Uterus (tissue), 4 donors: ENCODE data around the gene IL1RAP. TPM values are rescaled to one million over a fixed set of nuclear protein-coding genes. Genes with fewer than 3 reads are reported as not detected.

Source experiments
- DNase-seq, 2 donors: peaks; one replicate each; pipeline ENCODE4 v3.0.0-alpha.2; 2019 to 2020
- H3K27ac ChIP-seq, 2 donors: fragments of 200-600 bp; sonication (generic); 1 replicate in 1 of 2; 2 replicates in 1 of 2; pipeline ENCODE4 v1.5.1; 2016 to 2018
- H3K27me3 ChIP-seq, 2 donors: fragments of 200-600 bp; sonication (generic); one replicate each; pipeline ENCODE4 v1.5.1; 2018 to 2019; ENCODE audit warnings: control low read depth in 1 of 2
- H3K36me3 ChIP-seq, 2 donors: fragments of 200-600 bp; sonication (generic); one replicate each; pipeline ENCODE4 v1.5.1; 2019; ENCODE audit warnings: control low read depth in 1 of 2
- H3K4me1 ChIP-seq, 2 donors: fragments of 200-600 bp; sonication (generic); one replicate each; pipeline ENCODE4 v1.5.1; 2018 to 2019; ENCODE audit warnings: control low read depth in 1 of 2
- H3K4me3 ChIP-seq, 2 donors: fragments of 200-600 bp; sonication (generic); 1 replicate in 1 of 2; 2 replicates in 1 of 2; pipeline ENCODE4 v1.5.1; 2018 to 2019; ENCODE audit warnings: mild to moderate bottlenecking in 1 of 2
- H3K9me3 ChIP-seq, 2 donors: fragments of 200-600 bp; sonication (generic); one replicate each; pipeline ENCODE4 v1.5.1; 2019; ENCODE audit warnings: control low read depth in 1 of 2
- CTCF ChIP-seq, 4 experiments: fragments of 200-600 bp in 2 of 4; fragments of 450-650 bp in 2 of 4; sonication (generic) in 2 of 4; IDR thresholded peaks; one replicate each; pipeline ENCODE4 v1.5.1; 2016 to 2019; ENCODE audit warnings: antibody characterized with exemption in 4 of 4, mild to moderate bottlenecking in 2 of 4, moderate library complexity in 1 of 4
- POLR2A ChIP-seq, 2 donors: fragments of 450-650 bp; IDR thresholded peaks; one replicate each; pipeline ENCODE4 v1.6.1; 2016; ENCODE audit warnings: antibody characterized with exemption in 2 of 2, mild to moderate bottlenecking in 1 of 2, moderate library complexity in 1 of 2
- intact Hi-C: fragments of 100-400 bp; cut with DNase I; formaldehyde crosslinking; loops from one replicate; pipeline ENCODE4 v1.15.1; 2023; ENCODE audit warnings: low total_unique reads
- total RNA-seq, 4 donors: library from RNA; depleted of rRNA in 3 of 4; stranded (reverse); fragments of >200 nt in 3 of 4; gene quantifications; one replicate each; pipeline versions ENCODE4 v1.1.0 to v1.2.4, GENCODE V29; 2014 to 2023
- donor health status: DM: yes; HTN: yes; CAD: no.

IL1RAP gene
- total RNA-seq, 4 donors from 2014 or later: 2.8 to 26.8 (median 10.4) TPM

- H3K36me3 ChIP-seq: no peaks in the 10 kb centered on the region
- no peaks in the 10 kb centered on the region for H3K4me1 ChIP-seq
- intact Hi-C loops: no loop called here
- no peaks in the 10 kb centered on the region for H3K9me3 ChIP-seq
- no peak overlapping the region for H3K4me3 ChIP-seq
- no peaks in the 10 kb centered on the region for H3K27me3 ChIP-seq
- TF ChIP-seq POLR2A (IDR thresholded peaks at IDR 0.05): no peak
- no peak for TF ChIP-seq CTCF (IDR thresholded peaks at IDR 0.05)
- no peak overlapping the region for H3K27ac ChIP-seq
- no peak for DNase-seq
Observed at GRCh38 chr3:190615060-190615384, 101.1 kb downstream of the IL1RAP start.

GRCh38 chr3:190615607-190616006 is 101.7 kb downstream of the IL1RAP start:
- Histone ChIP-seq H3K4me1 (no peaks in the 10 kb centered on the region), H3K36me3 (no peaks in the 10 kb centered on the region), H3K27ac (no peak overlapping the region), H3K4me3 (no peak overlapping the region), H3K27me3 (no peaks in the 10 kb centered on the region), H3K9me3 (no peaks in the 10 kb centered on the region)
- intact Hi-C loops: no loop called here
- no peak for TF ChIP-seq POLR2A (IDR thresholded peaks at IDR 0.05)
- no peak for TF ChIP-seq CTCF (IDR thresholded peaks at IDR 0.05)
- no peak for DNase-seq

- Histone ChIP-seq H3K4me3 (no peak overlapping the region), H3K4me1 (no peaks in the 10 kb centered on the region), H3K27me3 (no peaks in the 10 kb centered on the region), H3K36me3 (no peaks in the 10 kb centered on the region), H3K27ac (no peak overlapping the region), H3K9me3 (no peaks in the 10 kb centered on the region)
- TF ChIP-seq POLR2A (IDR thresholded peaks at IDR 0.05): no peak
- no peak for TF ChIP-seq CTCF (IDR thresholded peaks at IDR 0.05)
- no peak for DNase-seq
- intact Hi-C loops: no loop called here
Observed at GRCh38 chr3:190616637-190617036, 102.8 kb downstream of the IL1RAP start.

GRCh38 chr3:190617185-190617584 is 103.3 kb downstream of the IL1RAP start:
- H3K4me3 ChIP-seq: no peak overlapping the region
- DNase-seq: no peak
- no peaks in the 10 kb centered on the region for H3K9me3 ChIP-seq
- H3K36me3 ChIP-seq: no peaks in the 10 kb centered on the region
- TF ChIP-seq CTCF (IDR thresholded peaks at IDR 0.05) (no peak), POLR2A (IDR thresholded peaks at IDR 0.05) (no peak)
- no peak overlapping the region for H3K27ac ChIP-seq
- no peaks in the 10 kb centered on the region for H3K27me3 ChIP-seq
- H3K4me1 ChIP-seq: no peaks in the 10 kb centered on the region
- intact Hi-C loops: no loop called here

GRCh38 chr3:190618330-190619030 is 104.6 kb downstream of the IL1RAP start:
- intact Hi-C loops: no loop called here
- Histone ChIP-seq H3K4me3 (no peak overlapping the region), H3K9me3 (no peaks in the 10 kb centered on the region), H3K36me3 (no peaks in the 10 kb centered on the region), H3K27me3 (no peaks in the 10 kb centered on the region), H3K27ac (no peak overlapping the region), H3K4me1 (no peaks in the 10 kb centered on the region)
- no peak for TF ChIP-seq POLR2A (IDR thresholded peaks at IDR 0.05)
- DNase-seq: no peak

- TF ChIP-seq POLR2A (IDR thresholded peaks at IDR 0.05): no peak
- no peak for TF ChIP-seq CTCF (IDR thresholded peaks at IDR 0.05)
- intact Hi-C loops: no loop called here
- Histone ChIP-seq H3K9me3 (no peaks in the 10 kb centered on the region), H3K36me3 (no peaks in the 10 kb centered on the region), H3K4me3 (no peak overlapping the region), H3K4me1 (no peaks in the 10 kb centered on the region), H3K27me3 (no peaks in the 10 kb centered on the region), H3K27ac (no peak overlapping the region)
- no peak for DNase-seq
Observed at GRCh38 chr3:190619353-190619752, 105.5 kb downstream of the IL1RAP start.
